ENCODE results near the gene CIZ1. TPM values are rescaled to one million over a fixed set of nuclear protein-coding genes. Genes with fewer than 3 reads are reported as not detected.

Gene CIZ1
- total and polyA plus RNA-seq, 2 experiments from 2014 or later: 95.0 to 105 TPM

GRCh38 chr9:128124451-128124850 lies 66.9 kb downstream of the CIZ1 start:
- no peak for DNase-seq (ENCODE audit: low read depth in 1 of 2, low spot score in 1 of 2)
- peaks cover 16% of the 10 kb centered on the region for H3K36me3 ChIP-seq
- H3K9me3 ChIP-seq (ENCODE audit: low read depth): no peaks in the 10 kb centered on the region
- H3K27ac ChIP-seq: no peak overlapping the region
- H3K4me1 ChIP-seq (ENCODE audit: low read depth): peaks cover 4% of the 10 kb centered on the region
- TF ChIP-seq CTCF (IDR thresholded peaks at IDR 0.05; ENCODE audit: low read depth, low read length): no peak
- H3K4me3 ChIP-seq: no peak overlapping the region
- no peaks in the 10 kb centered on the region for H3K27me3 ChIP-seq

GRCh38 chr9:128123451-128124080 lies 67.8 kb downstream of the CIZ1 start:
- H3K27me3 ChIP-seq: no peaks in the 10 kb centered on the region
- H3K36me3 ChIP-seq: peaks cover 16% of the 10 kb centered on the region
- no peaks in the 10 kb centered on the region for H3K9me3 ChIP-seq (ENCODE audit: low read depth)
- no peak overlapping the region for H3K27ac ChIP-seq
- DNase-seq (ENCODE audit: low read depth in 1 of 2, low spot score in 1 of 2): no peak
- TF ChIP-seq CTCF (IDR thresholded peaks at IDR 0.05; ENCODE audit: low read depth, low read length): no peak
- no peak overlapping the region for H3K4me3 ChIP-seq
- H3K4me1 ChIP-seq (ENCODE audit: low read depth): peaks cover 4% of the 10 kb centered on the region

GRCh38 chr9:128122809-128123175 lies 68.6 kb downstream of the CIZ1 start:
- H3K9me3 ChIP-seq (ENCODE audit: low read depth): no peaks in the 10 kb centered on the region
- no peak for TF ChIP-seq CTCF (IDR thresholded peaks at IDR 0.05; ENCODE audit: low read depth, low read length)
- DNase-seq (ENCODE audit: low read depth in 1 of 2, low spot score in 1 of 2): no peak
- no peaks in the 10 kb centered on the region for H3K27me3 ChIP-seq
- H3K4me1 ChIP-seq (ENCODE audit: low read depth): peaks cover 4% of the 10 kb centered on the region
- no peak overlapping the region for H3K4me3 ChIP-seq
- H3K36me3 ChIP-seq: peaks cover 16% of the 10 kb centered on the region
- no peak overlapping the region for H3K27ac ChIP-seq

- H3K4me1 ChIP-seq (ENCODE audit: low read depth): peaks cover 4% of the 10 kb centered on the region
- no peaks in the 10 kb centered on the region for H3K27me3 ChIP-seq
- H3K27ac ChIP-seq: no peak overlapping the region
- H3K4me3 ChIP-seq: no peak overlapping the region
- H3K9me3 ChIP-seq (ENCODE audit: low read depth): no peaks in the 10 kb centered on the region
- TF ChIP-seq CTCF (IDR thresholded peaks at IDR 0.05; ENCODE audit: low read depth, low read length): no peak
- H3K36me3 ChIP-seq: peaks cover 16% of the 10 kb centered on the region
- DNase-seq (ENCODE audit: low read depth in 1 of 2, low spot score in 1 of 2): no peak
Measured at GRCh38 chr9:128121924-128122808, 69.2 kb downstream of the CIZ1 start.

- no peak for TF ChIP-seq CTCF (IDR thresholded peaks at IDR 0.05; ENCODE audit: low read depth, low read length)
- peaks cover 16% of the 10 kb centered on the region for H3K36me3 ChIP-seq
- H3K27me3 ChIP-seq: no peaks in the 10 kb centered on the region
- no peak overlapping the region for H3K27ac ChIP-seq
- H3K4me1 ChIP-seq (ENCODE audit: low read depth): peaks cover 3% of the 10 kb centered on the region
- H3K4me3 ChIP-seq: no peak overlapping the region
- H3K9me3 ChIP-seq (ENCODE audit: low read depth): no peaks in the 10 kb centered on the region
- no peak for DNase-seq (ENCODE audit: low read depth in 1 of 2, low spot score in 1 of 2)
Measured at GRCh38 chr9:128121466-128121810, 69.9 kb downstream of the CIZ1 start.
